RWPE2 (cell line): Measurements from ENCODE around the gene KRTAP12-1.
"Not testable (repeated sequence)": the region's sequence is repeated elsewhere in the genome, so short reads cannot be mapped to it uniquely, and the experiment has no call there.

Experiments used
- ATAC-seq: fragments of 200-7000 bp; cut with Tn5 transposase; 3 replicates; pipeline ENCODE4 v1.9.1; 2021; ENCODE audit warnings: low read depth
- DNase-seq: peaks from one replicate; pipeline ENCODE4 v3.0.0-alpha.2; 2020; ENCODE audit warnings: low spot score
- H3K27ac ChIP-seq: fragments of 450-650 bp; 2 replicates; pipeline ENCODE4 v1.5.1; 2017; ENCODE audit warnings: mild to moderate bottlenecking; ENCODE audit not compliant: poor library complexity, severe bottlenecking
- H3K27me3 ChIP-seq: fragments of 250-450 bp; sonication (Bioruptor Pico); 2 replicates; pipeline ENCODE4 v1.5.1; 2021; ENCODE audit warnings: mild to moderate bottlenecking, moderate library complexity; ENCODE audit not compliant: insufficient read depth, poor library complexity, severe bottlenecking
- H3K36me3 ChIP-seq: fragments of 250-450 bp; sonication (Bioruptor Pico); 2 replicates; pipeline ENCODE4 v1.5.1; 2020; ENCODE audit warnings: low read depth, mild to moderate bottlenecking, moderate library complexity
- H3K4me1 ChIP-seq: fragments of 250-450 bp; sonication (Bioruptor Pico); 2 replicates; pipeline ENCODE4 v1.5.1; 2021; ENCODE audit warnings: mild to moderate bottlenecking, moderate library complexity; ENCODE audit not compliant: insufficient read depth, poor library complexity, severe bottlenecking
- H3K4me3 ChIP-seq: fragments of 250-450 bp; sonication (Bioruptor Pico); 2 replicates; pipeline ENCODE4 v1.5.1; 2021; ENCODE audit warnings: mild to moderate bottlenecking, moderate library complexity; ENCODE audit not compliant: severe bottlenecking
- H3K9me3 ChIP-seq: fragments of 250-450 bp; sonication (Bioruptor Pico); 2 replicates; pipeline ENCODE4 v1.5.1; 2021; ENCODE audit warnings: mild to moderate bottlenecking, moderate library complexity; ENCODE audit not compliant: severe bottlenecking
- CTCF ChIP-seq: fragments of 450-650 bp; IDR thresholded peaks from one replicate; pipeline ENCODE4 v1.5.1; 2017; ENCODE audit warnings: mild to moderate bottlenecking, moderate library complexity; ENCODE audit not compliant: poor library complexity, severe bottlenecking

Gene KRTAP12-1

GRCh38 chr21:44647222-44647552 lies 34.8 kb downstream of the KRTAP12-1 start:
- H3K27me3 ChIP-seq = no peaks in the 10 kb centered on the region
- no peaks in the 10 kb centered on the region for H3K36me3 ChIP-seq
- H3K4me3 ChIP-seq = no peak overlapping the region
- no peak for TF ChIP-seq CTCF
- no peaks in the 10 kb centered on the region for H3K9me3 ChIP-seq
- ATAC-seq = no peak
- H3K27ac ChIP-seq = no peak overlapping the region
- no peak for DNase-seq
- H3K4me1 ChIP-seq = no peaks in the 10 kb centered on the region

GRCh38 chr21:44646366-44647221 lies 35.4 kb downstream of the KRTAP12-1 start, which contains the start of gene KRTAP10-11:
Gene KRTAP10-11 (plus strand): TSS chr21:44646414. CDS start chr21:44646459, 45 bp downstream.
- not testable (repeated sequence) for H3K4me1 ChIP-seq, DNase-seq, H3K27me3 ChIP-seq, H3K27ac ChIP-seq, H3K4me3 ChIP-seq, H3K36me3 ChIP-seq, ATAC-seq, H3K9me3 ChIP-seq

- DNase-seq (no peak), ATAC-seq (no peak)
- no peaks in the 10 kb centered on the region for H3K27me3 ChIP-seq
- H3K27ac ChIP-seq = no peak overlapping the region
- H3K36me3 ChIP-seq = no peaks in the 10 kb centered on the region
- no peak overlapping the region for H3K4me3 ChIP-seq
- no peak for TF ChIP-seq CTCF
- no peaks in the 10 kb centered on the region for H3K9me3 ChIP-seq
- no peaks in the 10 kb centered on the region for H3K4me1 ChIP-seq
Measured at GRCh38 chr21:44644878-44645277, 37.1 kb downstream of the KRTAP12-1 start.

GRCh38 chr21:44643741-44644310 lies 38.1 kb downstream of the KRTAP12-1 start:
- H3K27ac ChIP-seq = no peak overlapping the region
- no peak for ATAC-seq
- no peaks in the 10 kb centered on the region for H3K4me1 ChIP-seq
- H3K9me3 ChIP-seq = no peaks in the 10 kb centered on the region
- TF ChIP-seq CTCF = no peak
- H3K36me3 ChIP-seq = no peaks in the 10 kb centered on the region
- no peak for DNase-seq
- H3K27me3 ChIP-seq = no peaks in the 10 kb centered on the region
- H3K4me3 ChIP-seq = no peak overlapping the region

GRCh38 chr21:44640761-44641160 lies 41.2 kb downstream of the KRTAP12-1 start:
- ATAC-seq (no peak), DNase-seq (no peak)
- Histone ChIP-seq H3K4me3 (no peak overlapping the region), H3K27me3 (no peaks in the 10 kb centered on the region), H3K4me1 (no peaks in the 10 kb centered on the region), H3K36me3 (no peaks in the 10 kb centered on the region), H3K27ac (no peak overlapping the region), H3K9me3 (no peaks in the 10 kb centered on the region)
- no peak for TF ChIP-seq CTCF
